Natural killer cell (primary cell): ENCODE measurements around the gene LRRC49. TPM values are rescaled to one million over a fixed set of nuclear protein-coding genes. Genes with fewer than 3 reads are reported as not detected.

Experiments used
- ATAC-seq, 3 donors: fragments of 150-1000 bp in 2 of 3; fragments of 200-7000 bp in 1 of 3; cut with Tn5 transposase; 1 replicate in 1 of 3; 2 replicates in 2 of 3; pipeline ENCODE4 v1.10.0; 2021; ENCODE audit warnings: mild to moderate bottlenecking in 2 of 3, moderate library complexity in 2 of 3
- DNase-seq, 2 donors: peaks; one replicate each; pipeline versions ENCODE4 v3.0.0 to v3.0.0-alpha.2; 2013 to 2021; ENCODE audit warnings: mixed read lengths in 1 of 2
- H3K27ac ChIP-seq: one replicate; pipeline ENCODE4 v1.5.1; 2013; ENCODE audit warnings: mild to moderate bottlenecking, low read length
- H3K27me3 ChIP-seq: one replicate; pipeline ENCODE4 v1.6.1; 2013; ENCODE audit warnings: low read length; ENCODE audit not compliant: control insufficient read depth, insufficient read depth
- H3K36me3 ChIP-seq: one replicate; pipeline ENCODE4 v1.6.1; 2013; ENCODE audit warnings: low read length; ENCODE audit not compliant: control insufficient read depth, insufficient read depth
- H3K4me1 ChIP-seq: one replicate; pipeline ENCODE4 v1.6.1; 2013; ENCODE audit warnings: low read length; ENCODE audit not compliant: control insufficient read depth, insufficient read depth
- H3K4me3 ChIP-seq: one replicate; pipeline ENCODE4 v1.5.1; 2013; ENCODE audit warnings: low read length
- H3K9me3 ChIP-seq: one replicate; pipeline ENCODE4 v1.6.1; 2013; ENCODE audit warnings: low read length; ENCODE audit not compliant: control insufficient read depth, insufficient read depth
- H3K27ac Mint-ChIP-seq, 2 donors: one replicate each; pipeline ENCODE4 v1.8.0; 2022; ENCODE audit warnings: mild to moderate bottlenecking in 2 of 2, mixed read lengths in 2 of 2, moderate library complexity in 1 of 2
- H3K27me3 Mint-ChIP-seq, 2 donors: one replicate each; pipeline ENCODE4 v1.8.0; 2022; ENCODE audit warnings: low read depth in 2 of 2, mixed read lengths in 2 of 2
- H3K36me3 Mint-ChIP-seq: one replicate; pipeline ENCODE4 v1.8.0; 2022; ENCODE audit warnings: mixed read lengths
- H3K4me1 Mint-ChIP-seq, 2 donors: one replicate each; pipeline ENCODE4 v1.8.0; 2022; ENCODE audit warnings: mixed read lengths in 2 of 2
- H3K4me3 Mint-ChIP-seq: one replicate; pipeline ENCODE4 v1.8.0; 2022; ENCODE audit warnings: mild to moderate bottlenecking, moderate library complexity, mixed read lengths
- H3K9me3 Mint-ChIP-seq, 2 donors: one replicate each; pipeline ENCODE4 v1.8.0; 2022; ENCODE audit warnings: mixed read lengths in 2 of 2
- WGBS: methylation state at CpG from one replicate; pipeline ENCODE4 v1.1.7; 2013; ENCODE audit warnings: missing lambda C conversion rate; ENCODE audit not compliant: insufficient coverage; 5-methylcytosine and 5-hydroxymethylcytosine counted together
- intact Hi-C: fragments of 100-400 bp; cut with micrococcal nuclease; formaldehyde crosslinking; loops from one replicate; pipeline ENCODE4 v1.14.2; 2022
- total RNA-seq, 4 donors: library from RNA; stranded (reverse); fragments of 120-200 nt in 1 of 4; gene quantifications; one replicate each; pipeline versions ENCODE4 v1.2.3 to v1.2.4, GENCODE V29; 2013 to 2022
- TF ChIP-seq, protein P1 (sequence below): fragments of 200-600 bp; IDR thresholded peaks from one replicate; pipeline ENCODE4 v1.8.0; 2022; ENCODE audit warnings: antibody characterized with exemption

The LRRC49 gene
- total RNA-seq, 3 donors from 2014 or later (not counting 1 experiment from before 2014, with no cell fraction given) = 0.14 to 0.38 TPM; not detected in 1

DNA sequence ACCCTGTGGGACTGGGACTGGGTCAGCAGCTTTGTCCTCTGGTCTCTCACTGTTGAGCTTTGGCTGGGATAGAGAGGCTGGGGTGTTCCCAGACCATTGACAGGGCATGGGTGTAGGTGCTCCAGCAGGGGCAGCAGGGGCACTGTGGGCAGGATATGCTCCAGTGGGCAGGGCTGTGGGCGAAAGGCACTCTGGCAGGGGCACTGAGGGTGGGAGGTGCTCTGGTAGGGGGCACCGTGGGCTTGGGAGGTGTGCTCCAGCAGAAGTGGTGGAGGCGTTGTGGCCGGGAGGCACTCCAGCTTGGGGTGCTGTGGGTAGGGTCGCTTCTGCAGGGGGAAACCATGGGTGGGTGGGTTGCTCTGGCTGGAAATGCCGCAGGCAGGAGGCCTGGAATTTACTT is 62.1 kb downstream of the LRRC49 start:
- intact Hi-C loops = no loop called here
- TF ChIP-seq, protein P1, sequence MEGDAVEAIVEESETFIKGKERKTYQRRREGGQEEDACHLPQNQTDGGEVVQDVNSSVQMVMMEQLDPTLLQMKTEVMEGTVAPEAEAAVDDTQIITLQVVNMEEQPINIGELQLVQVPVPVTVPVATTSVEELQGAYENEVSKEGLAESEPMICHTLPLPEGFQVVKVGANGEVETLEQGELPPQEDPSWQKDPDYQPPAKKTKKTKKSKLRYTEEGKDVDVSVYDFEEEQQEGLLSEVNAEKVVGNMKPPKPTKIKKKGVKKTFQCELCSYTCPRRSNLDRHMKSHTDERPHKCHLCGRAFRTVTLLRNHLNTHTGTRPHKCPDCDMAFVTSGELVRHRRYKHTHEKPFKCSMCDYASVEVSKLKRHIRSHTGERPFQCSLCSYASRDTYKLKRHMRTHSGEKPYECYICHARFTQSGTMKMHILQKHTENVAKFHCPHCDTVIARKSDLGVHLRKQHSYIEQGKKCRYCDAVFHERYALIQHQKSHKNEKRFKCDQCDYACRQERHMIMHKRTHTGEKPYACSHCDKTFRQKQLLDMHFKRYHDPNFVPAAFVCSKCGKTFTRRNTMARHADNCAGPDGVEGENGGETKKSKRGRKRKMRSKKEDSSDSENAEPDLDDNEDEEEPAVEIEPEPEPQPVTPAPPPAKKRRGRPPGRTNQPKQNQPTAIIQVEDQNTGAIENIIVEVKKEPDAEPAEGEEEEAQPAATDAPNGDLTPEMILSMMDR = no peak
- Mint-ChIP-seq H3K36me3 (no peaks in the 10 kb centered on the region), H3K4me3 (no peak overlapping the region), H3K9me3 (peaks cover 0 to 3% of the 10 kb centered on the region in 2 donors), H3K4me1 (no peaks in the 10 kb centered on the region), H3K27me3 (peaks cover 10 to 55% of the 10 kb centered on the region in 2 donors), H3K27ac (no peak overlapping the region)
- no peaks in the 10 kb centered on the region for H3K9me3 ChIP-seq
- H3K27me3 ChIP-seq = peaks cover 3% of the 10 kb centered on the region
- WGBS = 81% methylated on average over 6 of the region's 6 CpGs
- no peaks in the 10 kb centered on the region for H3K4me1 ChIP-seq
- no peaks in the 10 kb centered on the region for H3K36me3 ChIP-seq
- no peak for DNase-seq
- no peak overlapping the region for H3K27ac ChIP-seq
- no peak overlapping the region for H3K4me3 ChIP-seq
- ATAC-seq = no peak

DNA sequence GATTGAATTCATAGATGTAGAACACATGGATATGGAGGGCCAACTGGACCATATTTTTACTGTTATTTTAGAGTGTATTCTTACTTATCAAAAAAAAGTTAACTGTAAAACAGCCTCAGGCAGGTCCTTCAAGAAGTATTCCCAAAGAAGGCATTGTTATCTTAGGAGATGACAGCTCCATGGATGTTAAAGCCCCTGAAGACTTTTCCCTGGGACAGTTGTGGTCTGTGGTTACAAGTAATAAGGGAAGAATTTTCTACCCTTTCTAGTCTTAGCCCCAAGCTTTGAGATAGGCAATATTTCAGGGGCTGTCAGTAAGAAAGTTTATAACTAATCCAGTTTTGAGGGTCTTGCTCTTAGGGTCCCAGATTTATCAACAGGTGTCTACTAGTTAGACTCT is 62.5 kb downstream of the LRRC49 start:
- H3K27ac Mint-ChIP-seq = no peak overlapping the region
- no peaks in the 10 kb centered on the region for H3K4me1 ChIP-seq
- no peak for ATAC-seq
- H3K27ac ChIP-seq = no peak overlapping the region
- peaks cover 0 to 3% of the 10 kb centered on the region in 2 donors for H3K9me3 Mint-ChIP-seq
- H3K27me3 ChIP-seq = peaks cover 3% of the 10 kb centered on the region
- no peak overlapping the region for H3K4me3 ChIP-seq
- peaks cover 11 to 56% of the 10 kb centered on the region in 2 donors for H3K27me3 Mint-ChIP-seq
- no peaks in the 10 kb centered on the region for H3K9me3 ChIP-seq
- H3K4me1 Mint-ChIP-seq = no peaks in the 10 kb centered on the region
- no peaks in the 10 kb centered on the region for H3K36me3 ChIP-seq
- H3K4me3 Mint-ChIP-seq = no peak overlapping the region
- intact Hi-C loops = no loop called here
- no peaks in the 10 kb centered on the region for H3K36me3 Mint-ChIP-seq
- no peak for DNase-seq
- TF ChIP-seq, protein P1 = no peak

DNA sequence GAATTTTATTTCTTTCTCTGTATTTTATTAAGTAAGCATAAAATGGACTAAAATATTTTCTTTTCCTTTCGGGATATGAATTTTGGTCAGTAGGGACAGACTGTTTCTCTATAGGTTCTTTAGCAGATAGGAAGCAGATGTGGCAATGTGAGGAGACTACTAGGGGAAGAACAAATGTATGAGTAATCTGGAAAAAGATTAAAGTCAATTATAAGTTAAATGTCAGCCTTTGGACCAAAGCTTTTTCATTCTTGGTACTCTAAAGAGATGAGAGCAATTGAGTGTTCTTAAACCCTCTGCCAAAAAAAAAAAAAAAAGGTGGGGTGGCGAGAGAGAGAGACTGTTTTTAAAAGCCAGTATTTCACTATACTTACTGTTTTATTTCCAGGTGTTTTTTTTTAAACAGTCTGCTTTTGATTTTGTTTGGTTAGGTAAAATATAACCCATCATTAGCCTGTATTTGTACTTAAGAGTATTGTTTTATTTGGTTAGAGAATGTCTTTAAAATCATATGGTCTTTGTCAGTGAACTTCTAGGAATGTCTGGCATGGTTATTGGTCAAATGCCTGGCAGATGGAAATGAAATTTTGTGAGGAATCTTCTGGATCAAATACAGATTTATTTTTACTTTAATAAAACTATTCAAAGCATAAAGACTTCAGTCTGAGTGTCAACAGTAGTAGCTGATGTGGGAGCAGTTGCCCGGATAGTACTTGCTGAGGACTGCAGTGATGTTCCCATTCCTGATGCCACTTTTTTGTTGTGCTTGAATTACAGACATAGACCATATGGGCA is 63.8 kb downstream of the LRRC49 start:
- no peak overlapping the region for H3K4me3 ChIP-seq
- H3K4me1 ChIP-seq = no peaks in the 10 kb centered on the region
- Mint-ChIP-seq H3K36me3 (no peaks in the 10 kb centered on the region), H3K9me3 (no peaks in the 10 kb centered on the region), H3K27ac (no peak overlapping the region), H3K4me3 (no peak overlapping the region), H3K27me3 (peaks cover 16 to 49% of the 10 kb centered on the region in 2 donors), H3K4me1 (no peaks in the 10 kb centered on the region)
- no peaks in the 10 kb centered on the region for H3K9me3 ChIP-seq
- intact Hi-C loops = no loop called here
- H3K36me3 ChIP-seq = no peaks in the 10 kb centered on the region
- DNase-seq (no peak), ATAC-seq (no peak)
- H3K27ac ChIP-seq = no peak overlapping the region
- WGBS = 97% methylated on average over 2 of the region's 3 CpGs
- H3K27me3 ChIP-seq = peaks cover 3% of the 10 kb centered on the region
- TF ChIP-seq, protein P1 = no peak

DNA sequence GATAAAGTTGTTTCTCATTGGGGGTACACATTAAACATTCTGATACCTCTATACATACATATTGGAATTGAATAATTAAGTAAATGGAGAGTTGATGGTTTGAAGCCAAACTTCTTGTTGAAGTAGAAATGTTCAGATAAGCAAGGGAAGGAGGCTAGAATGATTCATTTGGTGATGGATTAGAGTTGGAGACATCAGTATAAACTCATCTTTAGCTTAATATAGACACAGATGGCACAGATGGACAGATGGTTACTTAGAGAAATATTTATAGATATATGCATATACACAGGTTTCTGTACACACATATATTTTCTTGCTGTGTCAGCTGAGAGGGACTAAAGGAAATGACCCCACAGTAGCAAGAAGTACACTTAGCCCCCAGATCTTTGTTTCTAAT is 69.5 kb downstream of the LRRC49 start:
- H3K27ac ChIP-seq = no peak overlapping the region
- ATAC-seq (no peak), DNase-seq (no peak)
- Mint-ChIP-seq H3K9me3 (no peaks in the 10 kb centered on the region), H3K4me1 (no peaks in the 10 kb centered on the region), H3K4me3 (no peak overlapping the region), H3K36me3 (no peaks in the 10 kb centered on the region), H3K27ac (no peak overlapping the region), H3K27me3 (peaks cover 13 to 31% of the 10 kb centered on the region in 2 donors)
- TF ChIP-seq, protein P1 = no peak
- no peaks in the 10 kb centered on the region for H3K4me1 ChIP-seq
- no peaks in the 10 kb centered on the region for H3K36me3 ChIP-seq
- no peaks in the 10 kb centered on the region for H3K27me3 ChIP-seq
- H3K9me3 ChIP-seq = no peaks in the 10 kb centered on the region
- intact Hi-C loops = no loop called here
- H3K4me3 ChIP-seq = no peak overlapping the region
